Karpas-422 (cell line): Measurements from ENCODE around the gene SAMD14. TPM values are rescaled to one million over a fixed set of nuclear protein-coding genes. Genes with fewer than 3 reads are reported as not detected.
A peak's percentile ranks its signal among the peaks of the same experiment; 100 is the strongest.

ENCODE experiments used
- DNase-seq: peaks from one replicate; pipeline ENCODE4 v3.0.0-alpha.2; 2015
- H2AFZ ChIP-seq: fragments of 200-600 bp; sonication (generic); 2 replicates; pipeline ENCODE4 v1.6.1; 2014; ENCODE audit warnings: antibody characterized with exemption, low read length, mixed read lengths
- H3K27ac ChIP-seq: fragments of 200-600 bp; sonication (generic); 2 replicates; pipeline ENCODE4 v1.5.1; 2014; ENCODE audit warnings: mild to moderate bottlenecking, low read length, moderate library complexity
- H3K27me3 ChIP-seq: fragments of 200-600 bp; sonication (generic); 2 replicates; pipeline ENCODE4 v1.6.1; 2014; ENCODE audit warnings: low read length, mixed read lengths
- H3K36me3 ChIP-seq: fragments of 200-600 bp; sonication (generic); 2 replicates; pipeline ENCODE4 v1.6.1; 2014; ENCODE audit warnings: low read length, mixed read lengths; ENCODE audit not compliant: insufficient read depth
- H3K4me1 ChIP-seq: fragments of 200-600 bp; sonication (generic); 2 replicates; pipeline ENCODE4 v1.6.1; 2014; ENCODE audit warnings: mild to moderate bottlenecking, low read length, mixed read lengths
- H3K4me2 ChIP-seq: fragments of 200-600 bp; sonication (generic); 2 replicates; pipeline ENCODE4 v1.6.1; 2014; ENCODE audit warnings: low read length, low read depth, mild to moderate bottlenecking; ENCODE audit not compliant: poor library complexity, severe bottlenecking
- H3K4me3 ChIP-seq: fragments of 200-600 bp; sonication (generic); 2 replicates; pipeline ENCODE4 v1.5.1; 2014; ENCODE audit warnings: mild to moderate bottlenecking, antibody characterized with exemption, low read length, mixed read lengths
- H3K79me2 ChIP-seq: fragments of 200-600 bp; sonication (generic); 2 replicates; pipeline ENCODE4 v1.6.1; 2014; ENCODE audit warnings: mild to moderate bottlenecking, low read length, mixed read lengths
- H3K9ac ChIP-seq: fragments of 200-600 bp; sonication (generic); 2 replicates; pipeline ENCODE4 v1.6.0; 2014; ENCODE audit warnings: low read length
- H3K9me2 ChIP-seq: fragments of 200-600 bp; sonication (generic), shearing (Covaris generic); replicated peaks from 2 replicates; pipeline ENCODE4 v1.6.0; 2014; ENCODE audit warnings: mild to moderate bottlenecking, low read length, moderate library complexity; ENCODE audit not compliant: insufficient read depth
- H3K9me3 ChIP-seq: fragments of 300-700, 200-600 bp; sonication (generic); 2 replicates; pipeline ENCODE4 v1.6.1; 2014; ENCODE audit warnings: low read length, mixed read lengths
- H4K20me1 ChIP-seq: fragments of 200-600 bp; sonication (generic); 2 replicates; pipeline ENCODE4 v1.6.1; 2014; ENCODE audit warnings: mild to moderate bottlenecking, antibody characterized with exemption, low read length, low read depth; ENCODE audit not compliant: insufficient read depth
- total RNA-seq: library from RNA; depleted of rRNA; stranded (reverse); fragments of >200 nt; shearing (Covaris generic); gene quantifications from 2 replicates; pipeline ENCODE4 v1.2.3, GENCODE V29; 2014; ENCODE audit warnings: low replicate concordance

Gene SAMD14
- total RNA-seq, 1 experiment from 2014 or later: not detected

GRCh38 chr17:50115756-50116155 is 14.2 kb downstream of the SAMD14 start:
- no peak overlapping the region for H3K4me3 ChIP-seq
- no peaks in the 10 kb centered on the region for H3K79me2 ChIP-seq
- H3K9me3 ChIP-seq: no peaks in the 10 kb centered on the region
- no peak for DNase-seq
- H3K9ac ChIP-seq: no peak overlapping the region
- H3K4me2 ChIP-seq: no peak overlapping the region
- no peaks in the 10 kb centered on the region for H4K20me1 ChIP-seq
- H3K9me2 ChIP-seq: no peaks in the 10 kb centered on the region
- H3K36me3 ChIP-seq: no peaks in the 10 kb centered on the region
- H3K27ac ChIP-seq: no peak overlapping the region
- H3K27me3 ChIP-seq: no peaks in the 10 kb centered on the region
- no peak overlapping the region for H2AFZ ChIP-seq
- H3K4me1 ChIP-seq: no peaks in the 10 kb centered on the region

DNA sequence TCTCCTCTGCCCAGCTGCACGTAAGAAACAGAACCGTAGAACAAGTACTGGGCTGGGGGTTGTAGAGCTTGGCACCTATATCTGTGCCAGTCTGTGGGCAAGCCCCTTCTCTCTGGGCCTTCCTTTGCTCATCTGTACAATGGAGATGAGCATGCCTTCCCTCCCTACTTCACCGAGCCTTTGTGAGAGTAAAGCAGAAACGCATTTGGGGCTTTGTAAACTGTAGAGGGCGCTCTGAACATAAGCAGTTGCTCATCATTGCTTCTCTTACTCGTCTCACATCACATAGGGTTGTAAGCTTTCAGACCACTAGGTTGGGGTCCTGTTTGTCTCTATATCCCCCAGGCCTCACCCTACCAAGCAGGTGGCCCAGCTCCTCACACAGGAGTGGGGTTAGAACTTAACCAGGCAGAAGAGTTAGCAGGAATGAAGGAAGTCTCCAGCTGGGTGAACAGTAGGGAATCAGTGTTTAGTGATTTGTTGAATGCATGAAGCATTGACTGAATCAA is 15.1 kb downstream of the SAMD14 start:
- H3K27ac ChIP-seq: no peak overlapping the region
- H3K9ac ChIP-seq: no peak overlapping the region
- no peaks in the 10 kb centered on the region for H4K20me1 ChIP-seq
- H3K36me3 ChIP-seq: no peaks in the 10 kb centered on the region
- no peak overlapping the region for H3K4me3 ChIP-seq
- no peaks in the 10 kb centered on the region for H3K9me3 ChIP-seq
- no peaks in the 10 kb centered on the region for H3K9me2 ChIP-seq
- no peaks in the 10 kb centered on the region for H3K4me1 ChIP-seq
- no peak overlapping the region for H2AFZ ChIP-seq
- H3K27me3 ChIP-seq: no peaks in the 10 kb centered on the region
- peak; percentile 93 for DNase-seq
- H3K79me2 ChIP-seq: no peaks in the 10 kb centered on the region
- no peak overlapping the region for H3K4me2 ChIP-seq

- no peak overlapping the region for H2AFZ ChIP-seq
- no peak overlapping the region for H3K27ac ChIP-seq
- H3K27me3 ChIP-seq: no peaks in the 10 kb centered on the region
- H3K4me2 ChIP-seq: no peak overlapping the region
- no peak overlapping the region for H3K4me3 ChIP-seq
- H3K9ac ChIP-seq: no peak overlapping the region
- H3K9me2 ChIP-seq: no peaks in the 10 kb centered on the region
- no peak for DNase-seq
- no peaks in the 10 kb centered on the region for H3K36me3 ChIP-seq
- no peaks in the 10 kb centered on the region for H4K20me1 ChIP-seq
- no peaks in the 10 kb centered on the region for H3K4me1 ChIP-seq
- no peaks in the 10 kb centered on the region for H3K79me2 ChIP-seq
- no peaks in the 10 kb centered on the region for H3K9me3 ChIP-seq
Observed at GRCh38 chr17:50114401-50114800, 15.6 kb downstream of the SAMD14 start.

GRCh38 chr17:50113624-50114320 is 16.2 kb downstream of the SAMD14 start:
- no peaks in the 10 kb centered on the region for H4K20me1 ChIP-seq
- no peaks in the 10 kb centered on the region for H3K4me1 ChIP-seq

GRCh38 chr17:50112694-50113093 is 17.3 kb downstream of the SAMD14 start:
- H3K4me3 ChIP-seq: no peak overlapping the region
- no peak overlapping the region for H3K4me2 ChIP-seq
- no peaks in the 10 kb centered on the region for H3K9me2 ChIP-seq

More at GRCh38 chr17:50113624-50114320, 16.2 kb downstream of the SAMD14 start:
- Histone ChIP-seq H2AFZ (no peak overlapping the region), H3K9ac (no peak overlapping the region), H3K79me2 (no peaks in the 10 kb centered on the region), H3K4me3 (no peak overlapping the region), H3K36me3 (no peaks in the 10 kb centered on the region), H3K9me2 (no peaks in the 10 kb centered on the region), H3K27ac (no peak overlapping the region), H3K9me3 (no peaks in the 10 kb centered on the region), H3K4me2 (no peak overlapping the region), H3K27me3 (no peaks in the 10 kb centered on the region)
- DNase-seq: no peak

DNA sequence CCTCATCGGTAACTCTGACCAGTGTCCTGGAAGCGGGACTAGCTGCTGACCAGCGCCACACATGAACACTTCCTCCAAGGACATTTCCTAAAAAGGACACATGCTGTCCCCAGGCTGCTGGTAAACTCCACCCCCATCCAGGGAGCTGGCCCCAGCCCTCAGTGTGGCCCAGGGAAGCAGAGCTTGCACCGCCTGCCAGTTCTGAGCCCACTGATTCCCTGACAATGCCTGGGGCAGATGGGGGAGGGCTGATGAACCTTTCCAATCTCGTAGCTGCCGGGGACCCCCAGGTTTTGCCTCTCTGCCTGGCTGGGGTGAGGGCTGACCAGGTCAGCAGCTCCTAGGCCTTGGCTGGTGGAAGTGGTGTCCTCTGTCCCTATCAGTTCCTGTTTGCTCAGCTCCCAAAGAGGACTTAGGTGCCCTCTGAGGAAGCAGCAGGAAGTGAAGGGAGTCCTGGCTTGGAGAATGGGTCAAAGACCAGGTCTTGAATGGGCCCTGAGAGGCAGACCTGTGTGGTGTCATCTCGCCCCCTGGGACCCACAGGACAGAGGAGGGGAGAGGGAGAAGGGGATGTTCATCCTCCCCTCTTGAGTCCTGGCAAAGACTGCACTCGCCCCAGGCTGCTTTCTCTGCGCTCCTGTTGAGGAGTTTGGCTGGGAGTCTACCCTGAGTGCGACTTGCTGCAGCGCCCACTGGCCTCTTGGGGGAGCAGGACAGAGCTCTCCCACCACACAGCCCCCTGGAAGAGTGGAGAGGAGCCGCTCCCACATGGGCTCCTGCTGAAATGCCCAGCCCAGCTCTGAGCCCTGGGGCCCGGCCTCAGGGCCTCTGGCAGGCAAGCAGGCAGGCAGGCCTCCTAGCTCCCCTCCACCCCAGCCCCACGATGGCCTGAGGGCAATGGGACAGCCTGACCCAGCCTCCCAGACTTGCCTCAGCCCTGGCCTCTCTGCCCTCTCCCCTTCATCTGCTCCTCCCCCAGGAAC is 18.0 kb downstream of the SAMD14 start:
- Histone ChIP-seq H3K79me2 (no peaks in the 10 kb centered on the region), H3K9me2 (no peaks in the 10 kb centered on the region), H3K4me3 (no peak overlapping the region), H3K4me2 (no peak overlapping the region), H3K36me3 (no peaks in the 10 kb centered on the region), H3K27ac (no peak overlapping the region), H4K20me1 (no peaks in the 10 kb centered on the region), H3K4me1 (no peaks in the 10 kb centered on the region), H3K9me3 (no peaks in the 10 kb centered on the region), H3K9ac (no peak overlapping the region), H2AFZ (no peak overlapping the region), H3K27me3 (no peaks in the 10 kb centered on the region)
- DNase-seq: no peak

More at GRCh38 chr17:50112694-50113093, 17.3 kb downstream of the SAMD14 start:
- no peaks in the 10 kb centered on the region for H3K79me2 ChIP-seq
- H2AFZ ChIP-seq: no peak overlapping the region
- H3K9ac ChIP-seq: no peak overlapping the region
- H3K4me1 ChIP-seq: no peaks in the 10 kb centered on the region
- no peaks in the 10 kb centered on the region for H3K27me3 ChIP-seq
- no peaks in the 10 kb centered on the region for H3K36me3 ChIP-seq
- no peaks in the 10 kb centered on the region for H4K20me1 ChIP-seq
- H3K9me3 ChIP-seq: no peaks in the 10 kb centered on the region
- no peak for DNase-seq
- no peak overlapping the region for H3K27ac ChIP-seq

GRCh38 chr17:50110591-50111349 is 19.2 kb downstream of the SAMD14 start:
- Histone ChIP-seq H3K4me1 (no peaks in the 10 kb centered on the region), H3K9ac (no peak overlapping the region), H3K9me3 (no peaks in the 10 kb centered on the region), H3K9me2 (no peaks in the 10 kb centered on the region), H3K36me3 (no peaks in the 10 kb centered on the region), H4K20me1 (no peaks in the 10 kb centered on the region), H3K27me3 (no peaks in the 10 kb centered on the region), H3K79me2 (no peaks in the 10 kb centered on the region), H3K4me2 (no peak overlapping the region), H3K27ac (no peak overlapping the region), H2AFZ (no peak overlapping the region), H3K4me3 (no peak overlapping the region)
- DNase-seq: no peak
